Activated CD4-positive, alpha-beta T cell treated with anti-CD3 and anti-CD28 coated beads for 1 hour (primary cell): ENCODE measurements around the gene SOBP.

Experiments
- DNase-seq: peaks from one replicate; pipeline ENCODE4 v3.0.0-alpha.2; 2020

Gene SOBP

GRCh38 chr6:107624541-107624940 is 134.6 kb downstream of the SOBP start:
- DNase-seq: no peak

GRCh38 chr6:107625264-107625663 is 135.3 kb downstream of the SOBP start:
- DNase-seq: no peak

- no peak for DNase-seq
Observed at GRCh38 chr6:107626645-107627044, 136.7 kb downstream of the SOBP start.

GRCh38 chr6:107627969-107628368 is 138.1 kb downstream of the SOBP start:
- DNase-seq: no peak

- DNase-seq: no peak
Observed at GRCh38 chr6:107628878-107629277, 139.0 kb downstream of the SOBP start.

- no peak for DNase-seq
Observed at GRCh38 chr6:107629548-107630129, 139.7 kb downstream of the SOBP start.

- DNase-seq: no peak
Observed at GRCh38 chr6:107630348-107630977, 140.5 kb downstream of the SOBP start.

- DNase-seq: no peak
Observed at GRCh38 chr6:107632381-107633136, 142.6 kb downstream of the SOBP start.

GRCh38 chr6:107633680-107634323 is 143.9 kb downstream of the SOBP start:
- DNase-seq: no peak

- no peak for DNase-seq
Observed at GRCh38 chr6:107634324-107635056, 144.6 kb downstream of the SOBP start.

GRCh38 chr6:107635057-107635515 is 145.2 kb downstream of the SOBP start:
- no peak for DNase-seq

GRCh38 chr6:107636486-107636885 is 146.6 kb downstream of the SOBP start:
- no peak for DNase-seq

- no peak for DNase-seq
Observed at GRCh38 chr6:107637316-107638315, 147.7 kb downstream of the SOBP start.

- no peak for DNase-seq
Observed at GRCh38 chr6:107638493-107638892, 148.6 kb downstream of the SOBP start.

- no peak for DNase-seq
Observed at GRCh38 chr6:107639511-107639910, 149.6 kb downstream of the SOBP start.

- no peak for DNase-seq
Observed at GRCh38 chr6:107641071-107641470, 151.2 kb downstream of the SOBP start.

GRCh38 chr6:107641500-107641941 is 151.6 kb downstream of the SOBP start:
- DNase-seq: no peak

GRCh38 chr6:107642095-107642860 is 152.4 kb downstream of the SOBP start:
- no peak for DNase-seq

GRCh38 chr6:107642861-107643328 is 153.0 kb downstream of the SOBP start:
- DNase-seq: no peak

GRCh38 chr6:107644513-107644912 is 154.6 kb downstream of the SOBP start:
- DNase-seq: no peak

- DNase-seq: no peak
Observed at GRCh38 chr6:107645740-107646139, 155.8 kb downstream of the SOBP start.
